ENCODE data around the gene PELI2.

Gene PELI2

DNA sequence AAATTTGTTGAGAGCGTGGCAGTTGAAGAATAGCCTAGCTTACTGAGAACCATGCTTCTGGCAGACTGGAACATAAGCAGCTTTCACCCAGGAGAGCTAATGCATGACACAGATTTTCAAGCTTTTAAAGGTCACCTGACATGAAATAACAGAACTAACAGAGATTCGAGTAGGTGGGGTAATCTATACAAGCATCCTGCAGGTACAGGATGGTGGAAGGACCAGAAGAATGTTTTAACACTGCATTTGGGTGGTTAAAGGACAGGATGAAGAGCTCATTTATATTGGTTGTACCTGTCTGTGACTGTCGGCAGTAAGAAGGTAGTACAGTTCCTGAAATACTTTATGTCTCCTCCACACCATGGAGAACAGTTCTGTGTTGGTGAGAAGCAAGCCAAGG is 8.9 kb downstream of the PELI2 start:
- Histone ChIP-seq H3K4me3 (ENCODE audit: low read depth, low read length, poor library complexity, severe bottlenecking) (no peak overlapping the region), H3F3A (ENCODE audit: insufficient read depth, low read length) (no peaks in the 10 kb centered on the region), H3K9me2 (ENCODE audit: low read depth, low read length) (no peaks in the 10 kb centered on the region), H3K27me3 (ENCODE audit: insufficient read depth, low read length) (peaks cover 4% of the 10 kb centered on the region; the same call in 1 of the 2 replicates), H3K79me2 (ENCODE audit: insufficient read depth, low read length) (no peaks in the 10 kb centered on the region), H4K20me1 (ENCODE audit: insufficient read depth, low read length) (no peaks in the 10 kb centered on the region), H3K9me3 (ENCODE audit: low read length) (no peaks in the 10 kb centered on the region), H3K9ac (ENCODE audit: low read length) (no peak overlapping the region), H3K27ac (ENCODE audit: low read depth, low read length, poor library complexity, severe bottlenecking) (no peak overlapping the region), H3K4me2 (ENCODE audit: low read length) (no peak overlapping the region), H3K36me3 (ENCODE audit: insufficient read depth, low read length) (no peaks in the 10 kb centered on the region), H2AFZ (ENCODE audit: low read length) (no peak overlapping the region), H3K4me1 (ENCODE audit: insufficient read depth, low read length, severe bottlenecking) (no peaks in the 10 kb centered on the region)
- TF ChIP-seq, protein P1, sequence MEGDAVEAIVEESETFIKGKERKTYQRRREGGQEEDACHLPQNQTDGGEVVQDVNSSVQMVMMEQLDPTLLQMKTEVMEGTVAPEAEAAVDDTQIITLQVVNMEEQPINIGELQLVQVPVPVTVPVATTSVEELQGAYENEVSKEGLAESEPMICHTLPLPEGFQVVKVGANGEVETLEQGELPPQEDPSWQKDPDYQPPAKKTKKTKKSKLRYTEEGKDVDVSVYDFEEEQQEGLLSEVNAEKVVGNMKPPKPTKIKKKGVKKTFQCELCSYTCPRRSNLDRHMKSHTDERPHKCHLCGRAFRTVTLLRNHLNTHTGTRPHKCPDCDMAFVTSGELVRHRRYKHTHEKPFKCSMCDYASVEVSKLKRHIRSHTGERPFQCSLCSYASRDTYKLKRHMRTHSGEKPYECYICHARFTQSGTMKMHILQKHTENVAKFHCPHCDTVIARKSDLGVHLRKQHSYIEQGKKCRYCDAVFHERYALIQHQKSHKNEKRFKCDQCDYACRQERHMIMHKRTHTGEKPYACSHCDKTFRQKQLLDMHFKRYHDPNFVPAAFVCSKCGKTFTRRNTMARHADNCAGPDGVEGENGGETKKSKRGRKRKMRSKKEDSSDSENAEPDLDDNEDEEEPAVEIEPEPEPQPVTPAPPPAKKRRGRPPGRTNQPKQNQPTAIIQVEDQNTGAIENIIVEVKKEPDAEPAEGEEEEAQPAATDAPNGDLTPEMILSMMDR (IDR thresholded peaks at IDR 0.05; ENCODE audit: low read length), result no peak
- no peak for TF ChIP-seq EZH2 (IDR thresholded peaks at IDR 0.05; ENCODE audit: borderline replicate concordance, low read length)

DNA sequence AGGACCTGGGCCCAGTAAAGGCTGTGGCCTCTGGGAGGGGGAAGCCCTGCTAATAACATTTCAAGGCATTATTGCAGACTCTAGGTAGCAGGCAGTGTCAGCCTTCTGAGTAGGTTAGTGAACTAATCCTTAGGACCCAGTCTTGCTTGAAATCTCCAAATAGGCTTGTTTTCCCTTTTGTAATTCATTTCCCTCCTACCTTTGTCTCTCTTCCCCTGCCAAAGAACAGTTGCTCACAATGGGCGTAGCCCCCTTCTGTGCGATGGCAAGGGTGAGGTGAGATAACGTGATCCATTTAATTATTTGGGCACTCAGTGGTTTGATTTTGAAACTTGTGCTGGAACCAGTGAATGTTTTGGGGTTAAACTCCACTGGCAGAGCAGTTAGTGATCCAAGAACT is 10.9 kb downstream of the PELI2 start:
- Histone ChIP-seq H3K79me2 (ENCODE audit: insufficient read depth, low read length) (no peaks in the 10 kb centered on the region), H3K9ac (ENCODE audit: low read length) (no peak overlapping the region), H4K20me1 (ENCODE audit: insufficient read depth, low read length) (no peaks in the 10 kb centered on the region), H3K4me1 (ENCODE audit: insufficient read depth, low read length, severe bottlenecking) (no peaks in the 10 kb centered on the region), H3K27me3 (ENCODE audit: insufficient read depth, low read length) (peaks cover 4% of the 10 kb centered on the region; the same call in 1 of the 2 replicates), H3K36me3 (ENCODE audit: insufficient read depth, low read length) (no peaks in the 10 kb centered on the region), H3K27ac (ENCODE audit: low read depth, low read length, poor library complexity, severe bottlenecking) (no peak overlapping the region), H3K4me3 (ENCODE audit: low read depth, low read length, poor library complexity, severe bottlenecking) (no peak overlapping the region), H3F3A (ENCODE audit: insufficient read depth, low read length) (no peaks in the 10 kb centered on the region), H3K9me3 (ENCODE audit: low read length) (no peaks in the 10 kb centered on the region), H2AFZ (ENCODE audit: low read length) (no peak overlapping the region), H3K4me2 (ENCODE audit: low read length) (no peak overlapping the region), H3K9me2 (ENCODE audit: low read depth, low read length) (no peaks in the 10 kb centered on the region)
- no peak for TF ChIP-seq EZH2 (IDR thresholded peaks at IDR 0.05; ENCODE audit: borderline replicate concordance, low read length)
- TF ChIP-seq, protein P1 (IDR thresholded peaks at IDR 0.05; ENCODE audit: low read length), result no peak

DNA sequence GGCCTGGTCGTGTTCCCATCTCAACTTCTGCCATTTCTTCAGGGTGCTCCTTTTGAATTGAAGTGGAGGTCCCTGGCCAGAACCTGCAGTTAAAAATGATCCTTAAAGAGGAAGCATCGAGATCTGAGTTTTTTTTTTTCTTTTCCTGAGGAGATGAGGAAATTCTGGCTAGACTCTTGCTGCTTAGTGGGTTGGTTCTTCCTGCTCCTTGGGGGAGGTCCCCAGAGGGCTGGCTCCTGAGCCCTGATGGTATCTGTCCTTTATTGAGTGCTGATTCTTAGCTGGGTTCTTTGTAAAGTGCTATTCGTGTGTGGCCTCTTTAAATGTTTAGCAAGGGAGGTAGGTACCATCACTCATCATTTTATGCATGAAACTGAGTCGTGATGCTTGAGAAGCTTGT is 11.7 kb downstream of the PELI2 start:
- H3K9ac ChIP-seq (ENCODE audit: low read length), result no peak overlapping the region
- no peaks in the 10 kb centered on the region for H3K4me1 ChIP-seq (ENCODE audit: insufficient read depth, low read length, severe bottlenecking)
- H3K9me2 ChIP-seq (ENCODE audit: low read depth, low read length), result no peaks in the 10 kb centered on the region
- no peaks in the 10 kb centered on the region for H3K79me2 ChIP-seq (ENCODE audit: insufficient read depth, low read length)
- H2AFZ ChIP-seq (ENCODE audit: low read length), result no peak overlapping the region
- no peak for TF ChIP-seq EZH2 (IDR thresholded peaks at IDR 0.05; ENCODE audit: borderline replicate concordance, low read length)
- TF ChIP-seq, protein P1 (IDR thresholded peaks at IDR 0.05; ENCODE audit: low read length), result no peak
- H3K27me3 ChIP-seq (ENCODE audit: insufficient read depth, low read length), result peaks cover 4% of the 10 kb centered on the region; the same call in 1 of the 2 replicates
- H3K36me3 ChIP-seq (ENCODE audit: insufficient read depth, low read length), result no peaks in the 10 kb centered on the region
- H3F3A ChIP-seq (ENCODE audit: insufficient read depth, low read length), result no peaks in the 10 kb centered on the region
- H3K9me3 ChIP-seq (ENCODE audit: low read length), result no peaks in the 10 kb centered on the region
- no peak overlapping the region for H3K4me3 ChIP-seq (ENCODE audit: low read depth, low read length, poor library complexity, severe bottlenecking)
- no peak overlapping the region for H3K27ac ChIP-seq (ENCODE audit: low read depth, low read length, poor library complexity, severe bottlenecking)
- no peak overlapping the region for H3K4me2 ChIP-seq (ENCODE audit: low read length)
- H4K20me1 ChIP-seq (ENCODE audit: insufficient read depth, low read length), result no peaks in the 10 kb centered on the region

All from OCI-LY1 (cell line).